Endothelial cell of umbilical vein (primary cell): ENCODE measurements around the gene FAM222A.

Experiments
- POLR2A ChIP-seq: IDR thresholded peaks from 2 replicates; pipeline ENCODE4 v1.6.1; 2012; ENCODE audit warnings: low read depth, mild to moderate bottlenecking, control low read depth, low read length
- TF ChIP-seq, protein P1 (sequence below), 2 donors: IDR thresholded peaks; 1 replicate in 1 of 2; 2 replicates in 1 of 2; pipeline ENCODE4 v1.5.1; 2011; ENCODE audit warnings: low read length in 2 of 2, mild to moderate bottlenecking in 2 of 2, moderate library complexity in 2 of 2, control low read depth in 1 of 2, inconsistent platforms in 1 of 2, low read depth in 1 of 2; ENCODE audit not compliant: insufficient read depth in 1 of 2; ENCODE audit errors: extremely low read depth in 1 of 2
- TF ChIP-seq, protein P2 (sequence below): IDR thresholded peaks from 2 replicates; pipeline ENCODE4 v1.6.1; 2011; ENCODE audit not compliant: insufficient read depth, insufficient read length

DNA sequence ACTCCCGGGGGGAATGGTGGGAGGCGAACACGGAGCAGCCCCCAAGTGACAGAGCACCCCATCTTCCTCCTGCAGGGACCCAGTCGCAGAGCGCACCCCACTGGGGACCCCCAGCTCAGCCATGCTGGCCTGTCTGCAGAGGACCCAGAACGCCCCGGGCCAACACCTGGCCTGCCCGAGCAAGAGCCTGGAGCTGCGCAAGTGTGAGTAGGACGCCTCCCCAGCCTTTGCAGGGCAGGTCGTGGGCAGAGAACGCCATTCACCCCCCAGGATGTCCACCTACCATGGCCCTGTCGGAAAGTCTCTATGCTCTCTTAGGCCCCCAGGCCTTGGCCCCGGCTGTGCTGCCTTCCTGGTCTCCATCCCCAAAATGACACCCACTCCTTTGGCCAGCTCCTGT, 30.4 kb downstream of the FAM222A start:
- TF ChIP-seq, protein P1, sequence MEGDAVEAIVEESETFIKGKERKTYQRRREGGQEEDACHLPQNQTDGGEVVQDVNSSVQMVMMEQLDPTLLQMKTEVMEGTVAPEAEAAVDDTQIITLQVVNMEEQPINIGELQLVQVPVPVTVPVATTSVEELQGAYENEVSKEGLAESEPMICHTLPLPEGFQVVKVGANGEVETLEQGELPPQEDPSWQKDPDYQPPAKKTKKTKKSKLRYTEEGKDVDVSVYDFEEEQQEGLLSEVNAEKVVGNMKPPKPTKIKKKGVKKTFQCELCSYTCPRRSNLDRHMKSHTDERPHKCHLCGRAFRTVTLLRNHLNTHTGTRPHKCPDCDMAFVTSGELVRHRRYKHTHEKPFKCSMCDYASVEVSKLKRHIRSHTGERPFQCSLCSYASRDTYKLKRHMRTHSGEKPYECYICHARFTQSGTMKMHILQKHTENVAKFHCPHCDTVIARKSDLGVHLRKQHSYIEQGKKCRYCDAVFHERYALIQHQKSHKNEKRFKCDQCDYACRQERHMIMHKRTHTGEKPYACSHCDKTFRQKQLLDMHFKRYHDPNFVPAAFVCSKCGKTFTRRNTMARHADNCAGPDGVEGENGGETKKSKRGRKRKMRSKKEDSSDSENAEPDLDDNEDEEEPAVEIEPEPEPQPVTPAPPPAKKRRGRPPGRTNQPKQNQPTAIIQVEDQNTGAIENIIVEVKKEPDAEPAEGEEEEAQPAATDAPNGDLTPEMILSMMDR (IDR thresholded peaks at IDR 0.05; ENCODE audit: extremely low read depth in 1 of 2, insufficient read depth in 1 of 2, low read depth in 1 of 2, low read length in 2 of 2): no peak
- TF ChIP-seq POLR2A: no peak
- TF ChIP-seq, protein P2, sequence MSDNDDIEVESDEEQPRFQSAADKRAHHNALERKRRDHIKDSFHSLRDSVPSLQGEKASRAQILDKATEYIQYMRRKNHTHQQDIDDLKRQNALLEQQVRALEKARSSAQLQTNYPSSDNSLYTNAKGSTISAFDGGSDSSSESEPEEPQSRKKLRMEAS: no peak
